Gastrocnemius medialis (tissue), 4 donors: ENCODE results near the gene GALNT9. TPM values are rescaled to one million over a fixed set of nuclear protein-coding genes. Genes with fewer than 3 reads are reported as not detected.

Experiments used
- ATAC-seq, 2 donors: fragments of 150-250 bp; one replicate each; pipeline ENCODE4 v1.9.1; 2016
- DNase-seq, 2 donors: peaks; one replicate each; pipeline ENCODE4 v3.0.0-alpha.2; 2019
- H3K27ac ChIP-seq, 4 donors: fragments of 200-600 bp; sonication (generic); 1 replicate in 1 of 4; 2 replicates in 3 of 4; pipeline ENCODE4 v1.5.1; 2016 to 2018; ENCODE audit warnings: mild to moderate bottlenecking in 2 of 4, moderate library complexity in 1 of 4
- H3K27me3 ChIP-seq, 3 donors: fragments of 200-600 bp; sonication (generic) in 2 of 3; 1 replicate in 1 of 3; 2 replicates in 2 of 3; pipeline versions ENCODE4 v1.5.1 to v1.6.0; 2016 to 2019; ENCODE audit warnings: mild to moderate bottlenecking in 1 of 3, moderate library complexity in 1 of 3
- H3K36me3 ChIP-seq, 2 donors: fragments of 200-600 bp; sonication (generic) in 1 of 2; one replicate each; pipeline ENCODE4 v1.5.1; 2017 to 2018
- H3K4me1 ChIP-seq, 2 donors: fragments of 200-600 bp; sonication (generic) in 1 of 2; one replicate each; pipeline ENCODE4 v1.5.1; 2016 to 2017; ENCODE audit warnings: mild to moderate bottlenecking in 2 of 2
- H3K4me3 ChIP-seq, 4 donors: fragments of 200-600 bp; sonication (generic) in 3 of 4; 1 replicate in 1 of 4; 2 replicates in 3 of 4; pipeline ENCODE4 v1.5.1; 2016 to 2019; ENCODE audit warnings: mild to moderate bottlenecking in 2 of 4
- H3K9me3 ChIP-seq, 3 donors: fragments of 200-600 bp; sonication (generic) in 2 of 3; 1 replicate in 1 of 3; 2 replicates in 2 of 3; pipeline ENCODE4 v1.5.1; 2016 to 2019
- POLR2A ChIP-seq, 2 donors: fragments of 450-650 bp; IDR thresholded peaks; one replicate each; pipeline ENCODE4 v1.6.1; 2017; ENCODE audit warnings: antibody characterized with exemption in 2 of 2, mild to moderate bottlenecking in 2 of 2, moderate library complexity in 2 of 2
- in situ Hi-C, 4 donors: fragments of 200-750 bp; cut with MboI; loops; one replicate each; pipeline versions ENCODE4 v1.15.0 to v1.8.0; 2017; ENCODE audit warnings: low sequenced_read_pairs in 4 of 4
- intact Hi-C: fragments of 100-400 bp; cut with DNase I; formaldehyde crosslinking; loops from one replicate; pipeline ENCODE4 v1.15.1; 2023; ENCODE audit warnings: low total_unique reads
- total RNA-seq, 4 donors: library from RNA; depleted of rRNA; stranded (reverse); fragments of >200 nt; gene quantifications; one replicate each; pipeline versions ENCODE4 v1.1.0 to v1.2.3, GENCODE V29; 2016
- TF ChIP-seq, protein P1 (sequence below), 5 experiments: fragments of 450-650 bp in 3 of 5; fragments of 200-600 bp in 2 of 5; sonication (generic) in 2 of 5; IDR thresholded peaks in 4 of 5; conservative IDR thresholded peaks in 1 of 5; 1 replicate in 4 of 5; 2 replicates in 1 of 5; pipeline ENCODE4 v1.5.1; 2016 to 2019; ENCODE audit warnings: antibody characterized with exemption in 5 of 5, mild to moderate bottlenecking in 3 of 5, moderate library complexity in 3 of 5

GALNT9 gene
- total RNA-seq, 4 donors from 2014 or later = not detected

DNA sequence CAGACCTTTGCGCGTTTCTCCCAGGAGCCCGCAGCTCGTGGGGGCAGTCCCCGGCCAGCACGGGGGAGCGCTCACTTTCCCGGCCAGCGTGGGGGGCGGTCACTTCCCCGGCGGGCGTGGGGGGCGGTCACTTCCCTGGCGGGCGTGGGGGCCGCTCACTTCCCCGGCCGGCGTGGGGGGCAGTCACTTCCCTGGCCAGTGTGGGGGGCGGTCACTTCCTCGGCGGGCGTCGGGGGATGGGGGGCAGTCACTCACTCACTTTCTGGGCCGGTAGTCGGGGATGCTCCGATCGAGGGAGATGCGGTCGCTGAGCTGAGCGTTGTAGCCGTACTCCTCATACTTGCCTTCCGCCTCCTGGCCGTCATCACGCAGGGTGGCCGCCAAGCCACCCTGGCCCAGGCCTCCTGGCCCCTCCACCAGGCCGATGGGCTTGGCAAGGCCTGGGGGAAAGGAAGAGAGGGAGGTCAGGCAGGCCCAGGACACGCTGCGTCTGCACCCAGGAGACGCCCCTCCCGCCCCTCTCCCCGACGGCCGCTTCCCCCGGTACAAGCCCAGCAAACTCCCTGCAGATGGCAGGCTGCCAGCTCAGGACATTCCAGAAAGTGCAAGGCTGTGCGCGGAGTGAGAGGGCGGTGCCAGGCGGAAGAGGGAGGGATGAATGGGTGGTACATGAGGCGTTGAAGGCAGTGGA lies 43.3 kb downstream of the GALNT9 start:
- no peak overlapping the region for H3K4me3 ChIP-seq
- H3K9me3 ChIP-seq = no peaks in the 10 kb centered on the region
- TF ChIP-seq POLR2A (IDR thresholded peaks at IDR 0.05) = no peak
- TF ChIP-seq, protein P1, sequence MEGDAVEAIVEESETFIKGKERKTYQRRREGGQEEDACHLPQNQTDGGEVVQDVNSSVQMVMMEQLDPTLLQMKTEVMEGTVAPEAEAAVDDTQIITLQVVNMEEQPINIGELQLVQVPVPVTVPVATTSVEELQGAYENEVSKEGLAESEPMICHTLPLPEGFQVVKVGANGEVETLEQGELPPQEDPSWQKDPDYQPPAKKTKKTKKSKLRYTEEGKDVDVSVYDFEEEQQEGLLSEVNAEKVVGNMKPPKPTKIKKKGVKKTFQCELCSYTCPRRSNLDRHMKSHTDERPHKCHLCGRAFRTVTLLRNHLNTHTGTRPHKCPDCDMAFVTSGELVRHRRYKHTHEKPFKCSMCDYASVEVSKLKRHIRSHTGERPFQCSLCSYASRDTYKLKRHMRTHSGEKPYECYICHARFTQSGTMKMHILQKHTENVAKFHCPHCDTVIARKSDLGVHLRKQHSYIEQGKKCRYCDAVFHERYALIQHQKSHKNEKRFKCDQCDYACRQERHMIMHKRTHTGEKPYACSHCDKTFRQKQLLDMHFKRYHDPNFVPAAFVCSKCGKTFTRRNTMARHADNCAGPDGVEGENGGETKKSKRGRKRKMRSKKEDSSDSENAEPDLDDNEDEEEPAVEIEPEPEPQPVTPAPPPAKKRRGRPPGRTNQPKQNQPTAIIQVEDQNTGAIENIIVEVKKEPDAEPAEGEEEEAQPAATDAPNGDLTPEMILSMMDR (IDR thresholded peaks at IDR 0.05 in 4 of 5, conservative IDR thresholded peaks at IDR 0.05 in 1 of 5) = no peak
- ATAC-seq = no peak
- H3K36me3 ChIP-seq = no peaks in the 10 kb centered on the region
- in situ Hi-C loops = loop anchor here in 1 of 4 donors (25.0 kb wide), 1 partner anchor 101 kb away; no protein-coding TSS in a partner anchor
- no peak overlapping the region for H3K27ac ChIP-seq
- DNase-seq = no peak
- H3K4me1 ChIP-seq = no peaks in the 10 kb centered on the region
- intact Hi-C loops = no loop called here
- peaks cover 58 to 82% (median 66%) of the 10 kb centered on the region in 3 donors for H3K27me3 ChIP-seq

DNA sequence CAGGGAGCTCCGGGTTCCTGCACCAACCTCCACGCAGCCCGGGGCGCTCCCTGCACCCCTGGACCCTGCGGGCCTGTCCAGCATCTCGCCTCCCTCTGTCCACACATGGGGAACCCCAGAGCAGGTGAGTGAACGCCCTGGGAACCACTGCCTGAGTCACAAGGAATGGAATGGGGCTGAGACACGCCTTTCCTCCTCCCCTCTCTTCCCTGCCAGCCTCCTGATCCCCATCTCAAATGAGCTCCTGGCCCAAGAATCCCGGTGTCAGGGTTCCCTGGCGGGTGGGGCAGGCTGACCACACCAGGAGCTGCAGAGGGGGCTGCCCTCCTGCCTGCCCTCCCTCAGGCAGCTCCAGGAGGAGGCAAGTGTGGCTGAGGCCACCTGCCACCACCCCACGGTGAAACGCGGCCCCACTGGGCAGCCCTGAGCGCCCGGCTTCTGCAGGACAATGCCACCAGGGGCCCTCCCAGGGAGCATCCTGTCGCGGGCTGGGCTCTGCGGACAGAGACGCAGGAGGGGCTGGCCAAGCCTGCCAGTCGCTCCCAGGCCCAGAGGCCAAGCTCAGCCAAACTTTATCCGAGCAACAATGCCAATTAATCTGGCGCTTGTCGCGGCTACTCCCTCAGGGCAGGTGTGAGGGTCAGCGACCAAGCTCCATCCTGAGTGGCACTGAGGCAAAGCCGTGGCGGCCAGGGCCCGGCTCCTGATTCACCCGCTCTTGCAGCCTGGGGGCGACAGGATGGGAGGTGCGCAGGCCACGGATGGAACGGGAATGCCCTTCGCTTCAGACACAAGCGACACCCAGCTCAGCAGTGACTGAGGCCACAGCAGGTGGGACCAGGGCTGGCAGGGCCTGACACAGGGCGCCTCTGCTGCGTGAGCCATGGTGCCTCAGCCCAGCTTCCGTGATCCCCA lies 44.3 kb downstream of the GALNT9 start:
- intact Hi-C loops = no loop called here
- no peak for ATAC-seq
- TF ChIP-seq, protein P1 (IDR thresholded peaks at IDR 0.05 in 4 of 5, conservative IDR thresholded peaks at IDR 0.05 in 1 of 5) = no peak
- no peak for TF ChIP-seq POLR2A (IDR thresholded peaks at IDR 0.05)

DNA sequence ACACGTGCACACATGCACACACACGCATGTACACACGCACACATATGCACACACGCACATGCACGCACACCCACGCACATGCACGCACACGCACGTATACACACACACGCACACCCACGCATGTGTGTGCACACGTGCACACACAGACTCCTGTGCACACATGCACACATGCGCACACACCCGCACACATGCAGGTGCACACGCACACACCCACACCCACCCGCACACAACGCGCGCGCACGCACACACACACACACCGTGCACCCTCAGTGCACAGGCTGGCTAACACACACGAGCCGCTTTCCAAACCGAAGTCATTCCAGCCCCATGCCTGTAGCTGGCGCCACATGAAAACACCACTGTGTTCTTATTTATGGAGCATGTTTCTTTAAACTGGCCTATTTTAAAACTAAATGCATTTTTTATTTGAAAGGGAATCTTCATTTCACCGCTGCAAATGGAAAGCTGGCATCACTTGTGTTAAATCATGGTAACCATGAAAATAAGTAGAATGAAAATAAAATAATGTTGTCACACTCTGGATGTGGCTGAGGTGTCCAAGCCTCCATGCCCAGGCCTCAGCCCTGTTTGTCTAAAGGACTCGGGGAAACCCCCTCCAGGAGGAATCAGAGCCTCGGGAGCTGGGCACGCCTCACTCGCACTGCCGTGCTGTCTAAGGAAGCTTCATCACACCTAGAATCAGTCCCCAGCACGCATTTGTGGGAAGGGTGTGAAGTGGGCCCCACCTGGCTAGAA lies 45.1 kb downstream of the GALNT9 start:
- TF ChIP-seq, protein P1 (IDR thresholded peaks at IDR 0.05 in 4 of 5, conservative IDR thresholded peaks at IDR 0.05 in 1 of 5) = no peak
- no peak for TF ChIP-seq POLR2A (IDR thresholded peaks at IDR 0.05)
- in situ Hi-C loops (loop anchor here in 1 of 4 donors (25.0 kb wide), 1 partner anchor 103 kb away; no protein-coding TSS in a partner anchor), intact Hi-C loops (no loop called here)
- Histone ChIP-seq H3K27me3 (peaks cover 69 to 92% (median 77%) of the 10 kb centered on the region in 3 donors), H3K27ac (no peak overlapping the region), H3K36me3 (no peaks in the 10 kb centered on the region), H3K9me3 (no peaks in the 10 kb centered on the region), H3K4me1 (no peaks in the 10 kb centered on the region), H3K4me3 (no peak overlapping the region)
- no peak for DNase-seq
- ATAC-seq = no peak

More for the DNA sequence above, 44.3 kb downstream of the GALNT9 start:
- no peak for DNase-seq
- Histone ChIP-seq H3K36me3 (no peaks in the 10 kb centered on the region), H3K4me3 (no peak overlapping the region), H3K9me3 (no peaks in the 10 kb centered on the region), H3K4me1 (no peaks in the 10 kb centered on the region), H3K27ac (no peak overlapping the region), H3K27me3 (peaks cover 65 to 92% (median 74%) of the 10 kb centered on the region in 3 donors)
- in situ Hi-C loops = loop anchor here in 1 of 4 donors (25.0 kb wide), 1 partner anchor 102 kb away; no protein-coding TSS in a partner anchor

DNA sequence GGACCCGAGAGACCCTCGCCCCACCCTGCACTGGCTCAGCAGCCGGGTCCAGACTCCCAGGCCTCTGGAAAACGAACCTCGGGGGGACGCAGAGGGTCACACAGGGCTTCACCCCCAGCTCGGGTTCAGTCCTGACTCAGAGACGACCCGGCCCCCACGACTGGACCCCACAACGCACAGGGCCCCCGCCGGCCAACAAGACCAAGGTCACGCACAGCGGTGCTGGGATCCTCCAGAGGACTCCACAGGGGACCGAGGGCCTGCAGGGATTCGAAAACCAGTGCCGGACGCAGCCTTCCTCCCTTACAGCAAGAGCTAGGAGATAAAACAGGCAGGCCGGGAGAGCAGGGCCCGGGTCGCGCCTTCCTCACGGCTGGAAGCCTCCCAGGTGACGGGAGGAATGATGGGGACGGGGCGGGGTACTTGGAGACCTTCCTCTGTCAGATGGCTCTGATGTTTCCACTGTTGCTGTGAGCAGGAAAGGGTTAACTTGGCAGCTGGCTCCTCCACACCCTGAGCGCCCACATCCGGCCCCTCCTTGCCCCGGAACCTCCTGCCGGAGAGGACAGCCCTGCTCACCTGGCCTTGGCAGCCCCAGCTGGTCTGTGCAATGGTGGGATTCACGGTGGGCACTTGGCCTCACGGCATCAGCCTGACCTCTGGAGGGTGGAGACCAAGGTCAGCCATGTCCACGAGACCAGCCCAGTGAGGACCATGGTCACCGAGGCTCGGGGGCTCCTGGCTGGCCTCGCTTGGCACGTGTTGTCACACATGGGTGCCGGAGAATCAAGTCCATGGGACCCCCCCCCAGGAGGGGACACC lies 46.2 kb downstream of the GALNT9 start:
- Histone ChIP-seq H3K9me3 (no peaks in the 10 kb centered on the region), H3K27ac (no peak overlapping the region), H3K36me3 (no peaks in the 10 kb centered on the region), H3K4me1 (no peaks in the 10 kb centered on the region), H3K4me3 (no peak overlapping the region), H3K27me3 (peaks cover 66 to 92% (median 78%) of the 10 kb centered on the region in 3 donors)
- no peak for DNase-seq
- in situ Hi-C loops (loop anchor here in 1 of 4 donors (25.0 kb wide), 1 partner anchor 104 kb away; no protein-coding TSS in a partner anchor), intact Hi-C loops (no loop called here)
- no peak for TF ChIP-seq POLR2A (IDR thresholded peaks at IDR 0.05)
- TF ChIP-seq, protein P1 (IDR thresholded peaks at IDR 0.05 in 4 of 5, conservative IDR thresholded peaks at IDR 0.05 in 1 of 5) = no peak
- no peak for ATAC-seq
